Thyroid gland (tissue), 4 donors: ENCODE measurements around the gene RASGRF2.

Experiments
- CTCF ChIP-seq, 6 experiments: fragments of 200-600 bp in 3 of 6; fragments of 450-650 bp in 3 of 6; sonication (generic) in 3 of 6; IDR thresholded peaks; one replicate each; pipeline ENCODE4 v1.5.1; 2016 to 2019; ENCODE audit warnings: antibody characterized with exemption in 6 of 6, mild to moderate bottlenecking in 2 of 6, inconsistent platforms in 1 of 6, moderate library complexity in 1 of 6
- POLR2A ChIP-seq, 2 donors: fragments of 450-650 bp; IDR thresholded peaks; one replicate each; pipeline ENCODE4 v1.6.1; 2017; ENCODE audit warnings: antibody characterized with exemption in 2 of 2, mild to moderate bottlenecking in 2 of 2, moderate library complexity in 1 of 2

GRCh38 chr5:80959768-80960442 lies at the start of gene RASGRF2:
- no peak for TF ChIP-seq CTCF (IDR thresholded peaks at IDR 0.05)
- TF ChIP-seq POLR2A (IDR thresholded peaks at IDR 0.05): peak in 1 of 2 donors; percentile 67
